GM19468 (cell line): ENCODE measurements around the gene SRGN.
A peak's percentile ranks its signal among the peaks of the same experiment; 100 is the strongest.

ENCODE experiments used
- ATAC-seq: cut with Tn5 transposase; IDR thresholded peaks from one replicate; pipeline ENCODE4 v1.9.1; 2021; ENCODE audit warnings: mild to moderate bottlenecking, moderate library complexity, moderate number of reproducible peaks; ENCODE audit not compliant: unreplicated experiment; ENCODE audit errors: extremely low read depth

SRGN gene

DNA sequence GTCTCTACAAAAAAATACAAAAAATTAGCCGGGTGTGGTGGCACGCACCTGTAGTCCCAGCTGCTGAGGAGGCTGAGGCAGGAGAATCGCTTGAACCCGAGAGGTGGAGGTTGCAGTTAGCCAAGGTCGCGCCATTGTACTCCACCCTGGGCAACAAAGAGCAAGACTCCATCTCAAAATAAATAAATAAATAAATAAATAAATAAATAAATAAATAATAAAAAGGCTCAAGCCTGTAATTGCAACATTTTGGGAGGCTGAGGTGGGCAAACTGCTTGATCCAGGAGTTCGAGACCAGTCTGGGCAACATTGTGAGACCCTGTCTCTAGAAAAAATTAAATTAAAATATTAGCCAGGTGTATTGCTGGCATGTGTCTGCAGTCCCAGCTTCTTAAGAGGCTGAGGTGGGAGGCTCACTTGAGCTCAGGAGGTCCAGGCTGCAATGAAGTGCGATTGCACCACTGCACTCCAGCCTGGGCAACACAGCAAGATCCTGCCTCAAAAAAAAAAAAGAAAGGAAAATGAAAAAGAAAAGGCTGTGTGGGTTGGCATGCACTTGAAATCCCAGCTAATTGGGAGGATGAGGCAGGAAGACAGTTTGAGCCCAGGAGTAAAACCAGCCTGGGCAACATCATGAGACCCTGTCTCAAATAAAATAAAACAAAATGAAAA, 27.6 kb upstream of the SRGN start:
- no peak for ATAC-seq

DNA sequence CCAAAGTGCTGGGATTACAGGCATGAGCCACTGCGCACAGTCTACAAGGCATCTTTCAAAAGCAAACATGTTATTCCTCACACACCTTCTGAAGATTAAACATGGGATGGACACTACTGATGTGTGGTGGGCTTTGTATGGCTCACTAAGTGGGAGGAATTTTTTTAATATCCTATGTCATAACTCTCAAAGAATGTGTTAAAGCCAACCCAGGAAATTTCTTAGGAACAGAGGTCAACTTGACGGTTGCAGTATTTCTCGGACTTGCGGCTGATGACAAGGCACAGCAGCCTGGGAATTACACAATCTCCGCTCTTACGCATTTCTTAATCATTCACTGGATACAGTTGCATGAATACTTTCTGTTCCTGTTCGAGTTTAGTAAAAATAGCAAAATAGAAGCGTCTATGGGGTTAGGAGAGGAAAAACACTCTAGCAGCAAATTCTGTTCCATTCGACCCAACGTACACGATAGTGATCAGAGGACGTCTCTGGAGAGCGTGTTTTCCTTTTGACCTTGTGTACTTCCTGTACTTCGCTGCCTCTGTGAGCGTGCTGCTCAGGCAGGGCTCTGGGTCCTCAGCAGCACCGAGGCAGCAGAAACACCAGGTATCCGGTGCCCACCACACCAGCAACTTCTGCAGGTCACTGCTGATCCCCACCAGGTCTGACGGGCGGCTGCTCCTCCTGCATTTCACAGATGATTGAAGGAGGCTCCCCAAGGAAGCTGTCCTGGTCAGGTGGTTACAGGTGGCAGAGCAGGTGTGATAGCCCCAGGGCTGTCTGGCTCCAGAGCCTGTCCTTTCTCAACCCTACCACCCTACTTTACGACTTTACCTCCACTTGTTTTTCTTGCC, 26.4 kb upstream of the SRGN start:
- ATAC-seq: peak; percentile 28

DNA sequence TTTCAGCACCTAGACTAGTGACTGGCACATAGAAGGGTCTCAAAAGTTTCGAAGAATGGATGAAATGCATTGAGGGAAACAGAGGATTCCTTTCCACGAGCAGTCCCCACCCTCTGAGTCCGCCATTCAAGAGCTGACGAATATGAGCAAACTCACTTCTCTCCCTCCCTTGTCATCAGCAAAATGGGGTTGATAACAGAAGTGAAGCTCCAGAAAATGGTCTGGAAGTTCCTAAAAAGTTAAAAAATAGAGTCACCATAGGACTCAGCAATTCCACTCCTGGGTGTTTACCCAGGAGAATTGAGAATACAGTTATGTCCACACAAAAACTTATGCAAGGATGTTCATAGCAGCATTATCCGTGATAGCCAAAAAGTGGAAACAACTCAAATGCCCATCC, 25.0 kb upstream of the SRGN start:
- ATAC-seq: no peak

DNA sequence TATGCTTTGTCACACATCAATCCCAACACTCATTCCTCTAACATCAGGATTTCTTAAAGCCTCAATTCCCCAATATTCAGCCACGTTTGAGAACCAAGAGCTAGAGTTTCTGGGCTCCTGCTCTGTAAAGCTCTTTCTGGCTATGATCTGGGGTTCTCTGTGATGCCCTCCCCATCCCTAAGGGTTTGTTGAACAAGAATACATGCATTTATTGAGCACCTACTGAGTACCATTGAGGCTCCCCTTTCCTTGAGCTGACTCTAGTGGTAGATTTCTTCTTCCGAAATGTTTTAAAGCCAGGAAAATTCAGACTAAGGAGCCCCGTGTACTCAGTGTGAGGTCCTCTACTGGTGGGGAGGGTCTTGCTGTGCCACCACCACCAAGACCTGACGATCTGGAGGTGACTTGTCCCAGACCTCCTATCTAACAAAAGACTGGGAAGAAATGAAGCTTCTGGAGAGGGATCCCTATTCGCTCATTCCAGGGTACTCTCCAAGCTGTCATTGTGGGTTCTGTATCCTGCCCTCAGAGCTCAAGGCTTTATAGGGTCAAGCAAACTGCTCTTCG, 23.1 kb upstream of the SRGN start:
- ATAC-seq: no peak

DNA sequence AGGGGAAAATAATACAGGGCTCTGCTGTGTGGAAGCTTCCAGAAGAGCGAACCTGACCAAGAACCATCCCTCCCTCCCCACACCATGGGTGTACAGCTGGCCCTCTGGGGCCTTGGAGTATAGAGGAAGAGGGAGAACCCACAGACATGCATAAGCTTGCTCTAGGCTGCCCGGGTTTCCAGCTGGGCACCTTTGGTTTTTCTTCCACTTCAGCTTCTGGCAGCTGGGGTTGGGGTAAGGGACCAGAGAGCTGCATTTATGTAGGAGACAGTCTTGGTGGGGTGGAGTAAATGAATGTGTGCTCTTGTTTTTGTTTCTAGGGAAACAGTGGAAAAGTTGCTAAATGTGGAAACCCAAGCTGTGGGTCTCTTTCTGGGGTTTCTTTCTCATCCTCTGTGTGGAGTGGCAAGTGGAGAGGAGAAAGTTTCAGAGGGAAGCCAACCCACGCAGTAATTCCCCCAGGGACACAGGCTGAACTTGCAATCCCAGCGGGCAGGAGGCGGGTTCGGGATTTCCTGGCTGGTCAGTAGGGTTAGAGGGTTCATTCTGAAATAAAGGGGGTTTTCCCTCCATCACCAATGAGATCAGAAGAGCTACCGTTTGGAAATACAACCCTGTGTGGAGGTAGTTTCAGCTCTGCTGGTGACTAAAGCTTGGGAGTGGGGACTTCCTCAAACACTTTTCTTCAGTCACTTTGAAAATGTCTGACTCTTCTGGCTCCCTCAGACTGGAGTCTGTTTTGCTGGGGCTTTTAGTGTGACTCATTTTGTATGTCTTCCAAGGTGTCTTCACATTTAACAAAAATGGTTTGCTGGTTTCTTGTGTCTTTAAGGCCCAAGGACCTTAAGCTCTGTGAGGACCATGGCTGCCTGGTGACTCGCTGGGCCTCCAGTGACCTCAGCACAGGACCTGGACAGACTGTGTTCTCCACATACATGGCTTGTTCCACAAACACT, 22.2 kb upstream of the SRGN start:
- no peak for ATAC-seq

DNA sequence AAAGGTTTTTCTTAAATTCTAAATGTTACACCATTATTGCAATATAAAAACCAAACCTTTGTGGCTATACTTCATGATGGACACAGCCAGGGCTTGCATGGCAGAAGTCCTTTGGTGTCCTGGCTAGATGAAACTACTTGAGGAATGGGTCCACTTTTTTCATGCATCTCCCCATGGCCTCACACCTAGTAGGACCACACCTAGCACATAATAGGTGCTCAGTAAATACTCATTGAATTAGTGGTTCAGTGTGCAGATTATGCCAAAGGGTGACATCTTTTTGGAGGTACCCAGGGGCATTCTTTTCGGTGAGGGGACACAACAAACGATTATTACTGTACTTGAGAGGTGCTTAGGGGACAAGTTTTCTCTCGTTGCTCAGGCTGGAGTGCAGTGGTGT, 20.7 kb upstream of the SRGN start:
- ATAC-seq: no peak

DNA sequence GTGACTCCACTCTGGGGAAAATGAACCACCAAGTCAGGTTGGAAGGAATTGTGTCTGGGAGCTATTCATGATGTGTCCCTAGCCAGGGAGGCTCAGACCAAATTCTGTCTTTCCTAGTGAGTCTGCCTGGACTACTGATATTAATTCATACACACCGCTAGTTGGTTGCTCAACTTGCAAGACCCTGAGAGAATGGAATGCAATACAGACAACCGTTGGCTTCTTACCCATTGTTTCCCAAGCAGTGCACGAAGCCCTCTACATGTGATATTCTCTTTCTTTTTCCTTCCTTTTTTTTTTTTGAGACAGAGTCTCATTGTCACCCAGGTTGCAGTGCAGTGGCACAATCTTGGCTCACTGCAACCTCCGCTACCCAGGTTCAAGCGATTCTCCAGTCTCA, 19.4 kb upstream of the SRGN start:
- ATAC-seq: no peak

DNA sequence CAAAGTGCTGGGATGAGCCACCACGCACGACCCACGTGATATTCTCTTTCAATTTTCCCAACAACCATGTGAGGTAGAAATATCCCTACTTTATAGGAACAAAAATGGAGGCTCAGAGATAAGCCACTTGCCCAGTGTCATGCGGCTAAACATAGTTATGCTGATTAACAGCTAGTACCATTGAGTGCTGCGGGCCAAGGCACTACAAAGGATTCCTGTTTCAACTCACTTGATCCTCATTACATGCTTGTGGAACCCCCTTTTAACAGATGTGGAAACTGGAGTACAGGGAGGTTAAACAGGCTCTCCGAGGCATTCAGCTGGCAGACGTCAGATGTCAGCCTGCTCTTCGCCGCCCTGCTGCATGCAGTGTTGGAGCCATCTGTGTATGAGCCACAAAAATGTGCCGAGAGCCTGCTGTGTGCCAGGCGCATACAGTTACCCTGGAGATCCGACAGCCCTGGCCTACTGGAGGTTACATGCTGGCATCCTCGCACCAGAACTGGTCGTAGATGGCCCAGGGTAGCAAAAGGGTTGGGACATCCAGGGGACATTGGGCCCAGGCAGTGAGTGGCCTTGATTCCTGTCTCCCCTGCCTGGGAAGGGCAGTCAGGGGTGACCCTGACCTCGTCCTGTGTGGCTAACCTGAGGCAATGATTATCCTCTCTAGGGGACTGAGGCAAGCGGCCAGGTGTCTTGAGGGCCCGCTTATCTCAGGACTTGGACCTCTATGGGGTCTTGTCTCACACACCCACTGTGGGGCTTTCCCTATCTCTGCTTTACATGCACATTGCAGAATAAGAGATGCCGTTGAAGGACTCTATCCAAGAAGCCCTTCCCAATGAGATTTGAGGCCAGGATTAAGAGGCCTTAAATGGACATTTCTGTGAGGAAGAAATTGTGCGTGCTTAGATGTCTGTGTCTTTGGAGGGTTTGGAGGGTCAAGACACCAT, 18.5 kb upstream of the SRGN start:
- ATAC-seq: no peak

DNA sequence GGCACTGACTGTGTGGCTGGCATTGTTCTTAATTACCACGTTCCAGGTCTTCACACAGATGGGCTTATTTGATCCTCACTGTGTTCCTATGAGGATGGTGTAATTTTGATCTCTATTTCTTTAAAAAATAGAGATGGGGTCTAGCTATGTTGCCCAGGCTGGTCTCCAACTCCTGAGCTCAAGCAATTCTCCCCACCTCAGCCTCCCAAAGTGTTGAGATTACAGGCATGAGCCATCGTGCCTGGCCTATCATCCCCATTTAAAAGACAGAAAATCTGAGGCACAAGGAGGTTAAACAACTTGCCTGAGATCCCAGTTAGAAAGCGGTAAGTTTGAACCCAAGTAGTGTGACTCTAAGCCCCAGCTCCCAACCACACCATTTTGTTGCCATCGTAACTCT, 17.0 kb upstream of the SRGN start:
- no peak for ATAC-seq

DNA sequence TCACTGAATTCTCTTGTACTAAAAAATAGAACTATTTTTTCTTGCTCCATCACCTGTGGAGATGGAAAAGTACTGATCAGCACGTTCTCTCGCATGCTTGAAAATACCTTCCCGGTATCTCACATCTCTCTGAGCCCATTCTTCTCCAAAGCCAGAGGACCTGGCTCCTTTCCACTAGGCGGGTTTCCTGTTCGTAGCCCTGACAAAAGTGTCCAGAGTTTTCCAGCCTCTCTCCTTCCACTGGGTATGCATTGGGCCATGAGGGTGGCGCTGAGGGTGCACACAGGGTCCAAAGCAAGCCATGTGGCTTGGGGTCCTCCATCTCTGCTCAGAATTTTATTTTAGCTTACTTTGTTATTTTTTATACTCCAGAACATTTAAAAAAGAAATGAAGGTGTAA, 16.3 kb upstream of the SRGN start:
- no peak for ATAC-seq

DNA sequence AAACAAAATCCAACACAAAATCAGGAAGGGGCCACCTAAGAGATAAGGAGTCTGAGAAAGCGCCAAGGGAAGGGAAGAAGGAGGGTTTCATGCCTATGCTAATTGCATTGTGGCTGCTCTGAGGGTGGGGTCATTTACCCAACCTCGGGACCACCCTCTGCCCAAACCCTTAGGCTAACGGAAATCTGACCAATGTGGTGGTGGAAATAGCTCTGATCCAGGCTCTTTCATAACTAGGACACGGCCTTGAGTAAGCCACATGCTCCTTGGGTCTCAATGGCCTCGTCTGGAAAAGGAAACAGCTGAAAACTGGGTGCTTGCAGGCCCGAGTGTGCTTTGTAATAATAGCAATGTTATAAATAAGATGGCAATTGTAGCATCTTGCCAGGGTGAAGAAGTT, 14.9 kb upstream of the SRGN start:
- ATAC-seq: no peak

DNA sequence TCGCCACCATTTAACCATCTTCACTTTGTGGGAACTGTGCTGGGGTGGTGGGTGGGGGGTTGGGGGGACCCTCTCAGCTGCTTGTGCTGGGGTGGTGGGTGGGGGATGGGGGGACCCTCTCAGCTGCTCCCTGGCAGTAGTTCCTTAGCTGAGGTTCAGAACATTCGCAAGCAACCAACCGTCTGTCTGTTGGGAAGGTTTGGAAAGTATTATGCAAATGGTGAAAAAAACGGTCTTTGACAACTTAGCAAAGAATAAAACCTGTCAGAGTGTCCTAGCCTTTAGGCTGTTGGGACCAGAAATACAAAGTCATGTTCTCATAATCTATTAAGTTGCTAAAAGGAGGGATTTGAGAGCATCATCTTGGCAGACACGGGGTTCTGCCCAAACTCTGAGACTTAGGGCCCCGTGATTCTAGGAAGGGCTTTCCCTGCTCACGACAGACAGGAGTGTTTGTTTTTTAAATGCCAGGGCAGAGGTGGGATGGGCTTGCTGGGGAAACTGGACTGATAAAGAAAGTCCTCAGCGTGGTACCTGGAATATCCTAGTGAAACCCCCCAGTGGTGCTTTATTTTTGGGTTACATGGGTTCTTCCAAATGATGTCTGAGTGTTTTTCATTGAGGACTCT, 14.1 kb upstream of the SRGN start:
- ATAC-seq: no peak

DNA sequence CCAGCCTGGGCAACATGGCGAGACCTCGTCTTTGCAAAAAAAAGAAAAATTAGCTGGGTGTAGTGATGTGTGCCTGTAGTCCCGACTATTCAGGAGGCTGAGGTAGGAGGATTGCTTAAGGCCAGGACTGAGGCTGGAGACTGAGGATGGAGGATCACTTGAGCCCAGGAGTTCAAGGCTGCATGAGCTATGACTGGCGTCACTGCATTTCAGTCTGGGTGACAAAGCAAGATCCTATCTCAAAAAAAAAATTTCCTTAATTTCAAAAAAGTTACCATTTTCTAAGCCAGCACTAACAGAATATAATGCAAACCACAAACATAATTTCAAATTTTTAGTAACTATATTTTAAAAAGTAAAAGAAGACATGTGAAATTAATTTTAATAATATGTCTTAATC, 13.4 kb upstream of the SRGN start:
- ATAC-seq: no peak

DNA sequence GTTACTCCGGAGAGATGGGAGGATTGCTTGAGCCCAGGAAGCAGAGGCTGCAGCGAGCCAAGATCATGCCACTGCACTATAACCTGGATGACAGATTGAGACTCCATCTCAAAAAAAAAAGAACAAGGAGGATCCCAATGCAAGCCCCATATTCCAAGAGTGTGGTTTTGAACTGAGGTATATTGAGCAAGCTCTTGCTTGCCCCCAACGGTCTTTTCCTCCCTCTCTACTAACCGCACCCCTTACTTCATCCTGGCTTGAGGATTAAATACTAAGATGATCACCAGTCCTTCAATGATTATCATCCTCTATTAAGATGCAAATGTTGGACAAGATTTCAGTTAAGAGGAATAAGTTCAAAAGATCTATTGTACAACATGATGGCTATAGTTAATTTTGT, 12.5 kb upstream of the SRGN start:
- no peak for ATAC-seq

DNA sequence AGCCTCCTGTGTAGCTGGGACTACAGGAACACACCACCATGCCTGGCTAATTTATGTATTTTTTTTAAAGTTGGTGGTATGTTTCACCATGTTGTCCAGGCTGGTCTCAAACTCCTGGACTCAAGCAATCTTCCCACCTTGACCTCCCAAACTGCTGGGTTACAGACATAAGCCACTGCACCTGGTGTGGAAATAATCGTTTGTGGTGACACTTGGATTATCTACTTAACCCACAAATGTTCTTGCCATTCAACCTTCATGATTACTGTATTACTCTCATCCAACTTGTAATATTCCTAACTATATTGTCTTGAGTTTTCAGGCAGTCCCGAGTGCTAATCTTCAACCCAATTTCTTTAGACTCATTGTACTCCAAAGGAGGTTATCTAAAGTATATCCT, 9.6 kb upstream of the SRGN start:
- ATAC-seq: no peak

DNA sequence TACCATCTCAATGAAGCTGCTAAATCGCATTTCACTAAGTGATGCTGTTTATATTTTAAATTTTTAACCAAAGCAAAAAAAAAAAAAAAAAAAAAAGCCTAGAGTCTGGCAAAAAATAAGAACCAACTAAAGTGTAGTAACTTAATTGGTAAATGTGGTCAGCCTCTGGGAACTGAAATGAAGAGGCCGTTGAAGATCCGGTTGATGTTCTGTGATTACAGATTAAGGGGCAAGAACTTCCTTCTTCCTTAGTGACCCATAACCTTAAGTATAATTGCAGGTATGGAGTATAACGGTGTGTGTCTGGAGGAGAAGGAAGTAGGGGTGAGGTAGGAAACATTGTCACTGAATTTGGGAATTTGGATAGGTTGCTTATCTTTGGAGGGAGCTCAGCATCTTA, 7.7 kb upstream of the SRGN start:
- no peak for ATAC-seq

DNA sequence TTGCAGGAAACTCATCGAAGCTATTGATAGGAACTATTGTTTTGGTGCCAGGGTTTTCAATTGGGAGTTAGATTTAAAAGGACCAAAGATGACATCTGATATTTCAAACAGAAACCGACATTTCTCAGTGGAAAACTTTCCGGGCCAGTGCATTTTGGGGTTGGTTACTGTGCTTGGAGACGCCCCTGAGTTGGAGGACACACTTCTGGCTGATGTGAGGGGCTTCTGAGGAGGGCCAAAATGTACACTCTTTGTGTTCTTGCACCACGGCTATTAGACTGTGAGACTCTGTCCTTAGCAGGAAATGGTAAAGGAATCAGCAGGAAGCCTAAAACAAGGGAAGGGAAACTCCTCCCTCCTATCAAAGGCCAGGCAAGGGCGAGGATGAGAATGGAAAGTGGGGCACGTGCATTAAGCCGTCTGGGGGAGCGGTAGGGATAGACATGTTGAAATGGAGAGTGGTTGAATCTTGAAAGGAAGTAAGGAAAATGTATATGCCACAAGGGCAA, 1.8 kb upstream of the SRGN start:
- ATAC-seq: no peak

DNA sequence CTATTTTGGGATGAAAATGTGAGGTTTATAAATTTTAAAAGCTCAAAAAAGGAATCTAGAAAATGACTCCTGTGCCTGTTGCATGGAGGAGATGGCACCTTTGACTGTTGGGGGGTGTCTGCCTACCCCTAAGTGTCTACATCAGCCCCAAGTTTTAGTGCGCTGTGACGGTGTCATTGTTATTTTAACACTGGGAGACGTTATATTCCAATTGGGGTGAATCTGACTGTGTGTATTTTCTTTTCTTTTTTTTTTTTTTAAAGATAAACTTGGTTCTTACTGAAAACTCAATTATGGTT, 517 bp downstream of the SRGN start:
- ATAC-seq: no peak
